Adrenal gland (tissue), 12 donors: ENCODE measurements around the gene CNRIP1. TPM values are rescaled to one million over a fixed set of nuclear protein-coding genes. Genes with fewer than 3 reads are reported as not detected.
A peak's percentile ranks its signal among the peaks of the same experiment; 100 is the strongest.

Experiments
- DNase-seq, 7 donors: peaks; one replicate each; pipeline ENCODE4 v3.0.0-alpha.2; 2019 to 2020
- H3K27ac ChIP-seq, 5 donors: fragments of 200-600 bp; sonication (generic) in 4 of 5; 1 replicate in 3 of 5; 2 replicates in 2 of 5; pipeline versions ENCODE4 v1.5.1 to v1.8.0; 2016 to 2020; ENCODE audit warnings: mild to moderate bottlenecking in 1 of 5
- H3K27me3 ChIP-seq: fragments of 200-600 bp; 2 replicates; pipeline ENCODE4 v1.8.0; 2021
- H3K36me3 ChIP-seq, 2 donors: fragments of 200-600 bp; replicated peaks in 1 of 2; 1 replicate in 1 of 2; 2 replicates in 1 of 2; pipeline versions ENCODE4 v1.5.1 to v1.8.0; 2018 to 2022
- H3K4me1 ChIP-seq, 2 donors: fragments of 200-600 bp; replicated peaks in 1 of 2; 1 replicate in 1 of 2; 2 replicates in 1 of 2; pipeline versions ENCODE4 v1.5.1 to v1.8.0; 2018 to 2021
- H3K4me3 ChIP-seq, 4 donors: fragments of 200-600 bp; sonication (generic) in 3 of 4; one replicate each; pipeline ENCODE4 v1.5.1; 2016 to 2018
- H3K9me3 ChIP-seq, 3 donors: fragments of 200-600 bp; sonication (generic) in 1 of 3; replicated peaks in 1 of 3; 1 replicate in 2 of 3; 2 replicates in 1 of 3; pipeline versions ENCODE4 v1.5.1 to v1.8.0; 2016 to 2021
- POLR2A ChIP-seq, 2 donors: fragments of 450-650 bp; IDR thresholded peaks; one replicate each; pipeline ENCODE4 v1.6.1; 2017; ENCODE audit warnings: antibody characterized with exemption in 2 of 2, mild to moderate bottlenecking in 2 of 2, moderate library complexity in 1 of 2
- WGBS, 4 donors: extraction: QIAGEN DNeasy Blood & Tissue Kit in 2 of 4; methylation state at CpG; one replicate each; pipeline versions ENCODE4 v1.1.5 to v1.1.7; 2013 to 2017; 5-methylcytosine and 5-hydroxymethylcytosine counted together
- intact Hi-C, 2 donors: fragments of 100-400 bp; cut with DNase I; formaldehyde crosslinking; loops; one replicate each; pipeline versions ENCODE4 v1.14.1 to v1.15.0; 2022 to 2023
- polyA plus RNA-seq, 3 donors: library from polyadenylated mRNA; stranded (reverse); fragments of 200-250 nt in 2 of 3; fragments of 350-450 nt in 1 of 3; fragmentation: Illumina TruSeq in 1 of 3; extraction: RNeasy Lipid Tissue Mini Kit (QIAGEN cat#74804) in 1 of 3; gene quantifications; one replicate each; pipeline ENCODE4 v1.2.3, GENCODE V29; 2013 to 2014
- total RNA-seq, 9 donors: library from RNA; depleted of rRNA in 4 of 9; stranded (reverse); fragments of >200 nt in 4 of 9; fragments of 120-200 nt in 1 of 9; fragmentation: NEBNext Ultra II Directional in 1 of 9; extraction: Animal tissue kit (Norgen Biotek cat#: 25700) in 1 of 9; gene quantifications; one replicate each; pipeline versions ENCODE4 v1.1.0 to v1.2.4, GENCODE V29; 2013 to 2023
- TF ChIP-seq, protein P1 (sequence below), 6 experiments: fragments of 450-650 bp in 4 of 6; fragments of 200-600 bp in 2 of 6; sonication (generic) in 1 of 6; IDR thresholded peaks; 1 replicate in 5 of 6; 2 replicates in 1 of 6; pipeline versions ENCODE4 v1.5.1 to v1.8.0; 2016 to 2021; ENCODE audit warnings: antibody characterized with exemption in 6 of 6, mild to moderate bottlenecking in 2 of 6, moderate library complexity in 1 of 6
- donor health status: healthy with polysubstance abuse.
- donor health status: Bipolar disorder and iron deficiency.
- donor health status: DM: yes; HTN: yes; CAD: no.
- donor health status: DM: no; HTN: no; CAD: no.
- donor health status: DM: no; HTN: no; CAD: no.
- donor health status: DM: yes; HTN: yes; CAD: no.

Gene CNRIP1
- total and polyA plus RNA-seq, 12 donors = 4.3 to 16.6 (median 13.0) TPM

DNA sequence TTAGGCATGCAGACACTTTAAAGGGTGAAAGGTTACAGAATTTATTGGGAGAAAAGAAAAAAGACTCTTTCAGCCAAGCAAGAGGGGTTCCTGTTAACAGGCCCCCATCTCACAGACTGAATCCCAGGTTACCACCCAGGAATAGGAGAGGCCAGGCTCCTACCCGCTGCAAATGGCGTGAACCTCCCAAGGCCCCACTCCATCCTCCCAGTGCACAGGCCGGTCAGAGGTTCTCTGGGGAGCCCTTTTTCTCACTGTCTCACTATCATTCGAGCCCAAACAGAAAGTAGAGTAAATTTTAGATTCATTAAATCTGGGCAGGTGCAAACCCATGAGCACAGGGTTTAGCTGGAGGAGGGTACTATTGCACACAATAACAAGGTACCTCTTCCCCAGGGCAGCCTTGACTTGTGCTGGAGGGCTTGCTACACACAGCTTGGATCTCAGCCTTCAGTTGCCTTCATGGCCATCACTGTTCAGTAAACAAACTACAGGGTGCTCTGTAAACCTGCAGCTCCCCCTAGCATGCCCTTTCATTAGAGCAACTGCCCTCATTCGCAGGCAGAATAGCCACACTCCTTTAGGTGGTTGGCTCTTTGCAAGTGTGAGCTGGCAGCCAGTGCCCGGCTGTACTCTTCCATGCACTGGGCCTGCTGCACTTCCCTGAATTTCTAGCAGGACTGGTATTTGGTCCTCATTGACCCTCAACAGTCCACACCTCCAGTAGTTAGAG lies 38.0 kb upstream of the CNRIP1 start:
- peaks cover 0 to 4% of the 10 kb centered on the region in 2 donors for H3K4me1 ChIP-seq
- no peaks in the 10 kb centered on the region for H3K9me3 ChIP-seq
- no peaks in the 10 kb centered on the region for H3K27me3 ChIP-seq
- DNase-seq = peak in 6 of 7 donors; percentile 42 to 73 (median 52)
- TF ChIP-seq, protein P1, sequence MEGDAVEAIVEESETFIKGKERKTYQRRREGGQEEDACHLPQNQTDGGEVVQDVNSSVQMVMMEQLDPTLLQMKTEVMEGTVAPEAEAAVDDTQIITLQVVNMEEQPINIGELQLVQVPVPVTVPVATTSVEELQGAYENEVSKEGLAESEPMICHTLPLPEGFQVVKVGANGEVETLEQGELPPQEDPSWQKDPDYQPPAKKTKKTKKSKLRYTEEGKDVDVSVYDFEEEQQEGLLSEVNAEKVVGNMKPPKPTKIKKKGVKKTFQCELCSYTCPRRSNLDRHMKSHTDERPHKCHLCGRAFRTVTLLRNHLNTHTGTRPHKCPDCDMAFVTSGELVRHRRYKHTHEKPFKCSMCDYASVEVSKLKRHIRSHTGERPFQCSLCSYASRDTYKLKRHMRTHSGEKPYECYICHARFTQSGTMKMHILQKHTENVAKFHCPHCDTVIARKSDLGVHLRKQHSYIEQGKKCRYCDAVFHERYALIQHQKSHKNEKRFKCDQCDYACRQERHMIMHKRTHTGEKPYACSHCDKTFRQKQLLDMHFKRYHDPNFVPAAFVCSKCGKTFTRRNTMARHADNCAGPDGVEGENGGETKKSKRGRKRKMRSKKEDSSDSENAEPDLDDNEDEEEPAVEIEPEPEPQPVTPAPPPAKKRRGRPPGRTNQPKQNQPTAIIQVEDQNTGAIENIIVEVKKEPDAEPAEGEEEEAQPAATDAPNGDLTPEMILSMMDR (IDR thresholded peaks at IDR 0.05) = peak in 4 of 6 experiments; percentile 33 to 40 (median 35)
- no peak for TF ChIP-seq POLR2A (IDR thresholded peaks at IDR 0.05)
- no peaks in the 10 kb centered on the region for H3K36me3 ChIP-seq
- intact Hi-C loops = loop anchor here in 1 of 2 donors (5.0 kb wide), 1 partner anchor 75 kb away; no protein-coding TSS in a partner anchor
- H3K4me3 ChIP-seq = no peak overlapping the region
- H3K27ac ChIP-seq = no peak overlapping the region
- 59 to 66% (median 62%) methylated on average over 6 of the region's 6 CpGs for WGBS, 4 donors

- DNase-seq = no peak
- intact Hi-C loops = loop anchor here in 1 of 2 donors (5.0 kb wide), 1 partner anchor 76 kb away; no protein-coding TSS in a partner anchor
- Histone ChIP-seq H3K9me3 (no peaks in the 10 kb centered on the region), H3K4me3 (no peak overlapping the region), H3K4me1 (no peaks in the 10 kb centered on the region), H3K36me3 (no peaks in the 10 kb centered on the region), H3K27me3 (no peaks in the 10 kb centered on the region), H3K27ac (no peak overlapping the region)
- 91 to 97% (median 96%) methylated on average over 3 to 4 of the region's 4 CpGs for WGBS, 4 donors
- TF ChIP-seq POLR2A (IDR thresholded peaks at IDR 0.05) = no peak
- TF ChIP-seq, protein P1 (IDR thresholded peaks at IDR 0.05) = no peak
These were observed 37.0 kb upstream of the CNRIP1 start for GRCh38 chr2:68356599-68357239.

DNA sequence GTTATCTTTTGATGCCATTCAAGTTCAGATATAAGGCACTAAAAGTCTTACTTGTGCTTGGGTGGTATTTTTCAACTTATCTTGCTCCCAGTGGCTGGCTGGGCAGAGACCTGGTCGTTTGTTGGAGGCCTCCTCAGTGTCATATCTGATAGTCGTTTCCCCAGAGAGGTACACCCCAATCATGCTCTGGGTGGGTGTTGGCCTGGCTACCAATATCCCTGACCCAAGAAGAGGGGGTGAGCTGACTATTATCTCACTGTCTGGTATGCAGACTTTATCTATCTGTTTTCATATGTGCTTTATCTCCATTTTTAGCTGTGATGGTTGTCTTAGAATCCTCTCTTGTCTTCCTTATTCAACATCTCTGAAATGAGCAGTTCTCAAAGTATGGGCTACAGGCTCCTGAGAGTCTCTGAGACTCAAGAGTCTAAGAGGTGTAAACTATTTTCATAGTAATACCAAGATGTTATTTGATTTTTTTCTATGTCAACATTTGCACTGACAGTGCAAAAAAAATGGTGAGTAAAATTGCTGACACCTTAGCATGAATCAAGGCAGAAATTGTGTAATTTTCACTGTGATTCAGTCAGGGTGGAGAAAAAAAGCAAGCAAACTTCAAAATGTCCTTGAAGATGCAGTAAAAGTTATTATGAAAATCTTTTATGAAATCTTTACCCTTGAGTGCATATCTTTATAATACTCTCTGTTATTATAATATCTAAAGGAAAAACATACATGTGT lies 33.1 kb upstream of the CNRIP1 start:
- no peak for DNase-seq

More for the DNA sequence above, 33.1 kb upstream of the CNRIP1 start:
- Histone ChIP-seq H3K27me3 (no peaks in the 10 kb centered on the region), H3K9me3 (no peaks in the 10 kb centered on the region), H3K36me3 (no peaks in the 10 kb centered on the region), H3K4me1 (no peaks in the 10 kb centered on the region), H3K4me3 (no peak overlapping the region), H3K27ac (no peak overlapping the region)
- 20 to 34% (median 24%) methylated on average over 2 of the region's 2 CpGs for WGBS, 4 donors
- intact Hi-C loops = no loop called here
- TF ChIP-seq POLR2A (IDR thresholded peaks at IDR 0.05) = no peak
- TF ChIP-seq, protein P1 (IDR thresholded peaks at IDR 0.05) = no peak
